ENCODE results near the gene LRRC58. TPM values are rescaled to one million over a fixed set of nuclear protein-coding genes. Genes with fewer than 3 reads are reported as not detected.

LRRC58 gene
- total and polyA plus RNA-seq, 2 of the 8 experiments (the other 6 are each of a cell fraction or from before 2014, with no cell fraction given) = 4.3 to 15.4 TPM

- no peak for TF ChIP-seq CHD7 (IDR thresholded peaks at IDR 0.05; ENCODE audit: insufficient replicate concordance, low read length)
Observed at GRCh38 chr3:120331076-120331475, 18.1 kb downstream of the LRRC58 start (continued).

Data from H1 (cell line).